Subcutaneous adipose tissue (tissue), 4 donors: ENCODE results near the gene LGALSL. TPM values are rescaled to one million over a fixed set of nuclear protein-coding genes. Genes with fewer than 3 reads are reported as not detected.

Experiments used
- CTCF ChIP-seq: fragments of 450-650 bp; IDR thresholded peaks from one replicate; pipeline ENCODE4 v1.5.1; 2016; ENCODE audit warnings: low read depth, mild to moderate bottlenecking, control low read depth, antibody characterized with exemption, moderate library complexity
- total RNA-seq, 4 donors: library from RNA; depleted of rRNA; stranded (reverse); fragments of >200 nt; gene quantifications; one replicate each; pipeline ENCODE4 v1.1.0, GENCODE V29; 2016

The LGALSL gene
- total RNA-seq: 10 to 100 TPM in 2 of 4 donors, 1 to 10 TPM in 2; 8.8 to 25.6 (median 9.8) TPM

GRCh38 chr2:64453770-64454385 is at the start of gene LGALSL:
Gene LGALSL (plus strand): TSS chr2:64454162. CDS start chr2:64454546, 384 bp downstream.
- TF ChIP-seq CTCF: no peak

- TF ChIP-seq CTCF: no peak
Observed at GRCh38 chr2:64404743-64405142, 49.2 kb upstream of the LGALSL start.

GRCh38 chr2:64405581-64406406 is 48.2 kb upstream of the LGALSL start:
- TF ChIP-seq CTCF: no peak

GRCh38 chr2:64406407-64406774 is 47.6 kb upstream of the LGALSL start:
- no peak for TF ChIP-seq CTCF

GRCh38 chr2:64408031-64408430 is 45.9 kb upstream of the LGALSL start:
- TF ChIP-seq CTCF: no peak

GRCh38 chr2:64410671-64411070 is 43.3 kb upstream of the LGALSL start:
- TF ChIP-seq CTCF: no peak

- TF ChIP-seq CTCF: no peak
Observed at GRCh38 chr2:64412671-64413070, 41.3 kb upstream of the LGALSL start.
